H1 (cell line): ENCODE results near the gene RPL31.

Experiments
- BCL11A ChIP-seq, 2 experiments: IDR thresholded peaks; one replicate each; pipeline ENCODE4 v1.6.1; 2011; ENCODE audit warnings: low read depth in 2 of 2, low read length in 2 of 2, mild to moderate bottlenecking in 2 of 2
- CTCF ChIP-seq, 3 experiments: IDR thresholded peaks; 1 replicate in 2 of 3; 2 replicates in 1 of 3; pipeline versions ENCODE4 v1.5.1 to v1.6.1; 2011; ENCODE audit warnings: low read length in 3 of 3, mild to moderate bottlenecking in 3 of 3, inconsistent platforms in 2 of 3, low read depth in 1 of 3, moderate library complexity in 1 of 3; ENCODE audit not compliant: insufficient read depth in 1 of 3; ENCODE audit errors: control extremely low read depth in 1 of 3
- JUN ChIP-seq: IDR thresholded peaks from 2 replicates; pipeline ENCODE4 v1.6.1; 2011; ENCODE audit warnings: low read depth, mild to moderate bottlenecking, improper control_type of control experiment, low read length

GRCh38 chr2:101053117-101053516 is 51.0 kb downstream of the RPL31 start:
- TF ChIP-seq BCL11A (IDR thresholded peaks at IDR 0.05; ENCODE audit: low read depth in 2 of 2, low read length in 2 of 2) (no peak), CTCF (IDR thresholded peaks at IDR 0.05; ENCODE audit: control extremely low read depth in 1 of 3, insufficient read depth in 1 of 3, low read depth in 1 of 3, low read length in 3 of 3) (no peak), JUN (no peak)
